K562 (cell line): ENCODE results near the gene PDCD11. TPM values are rescaled to one million over a fixed set of nuclear protein-coding genes. Genes with fewer than 3 reads are reported as not detected.

Source experiments
- CEBPZ ChIP-seq: fragments of 150-350 bp; IDR thresholded peaks from 2 replicates; pipeline ENCODE4 v1.6.1; 2014; ENCODE audit warnings: low read depth, mild to moderate bottlenecking, low read length, borderline replicate concordance
- DPF2 ChIP-seq: fragments of 450-650 bp; IDR thresholded peaks from 2 replicates; pipeline ENCODE4 v1.6.1; 2016
- GMEB1 ChIP-seq: fragments of 250-450 bp; sonication (Bioruptor Pico); IDR thresholded peaks from 2 replicates; pipeline ENCODE4 v1.4.0; 2020; ENCODE audit warnings: mild to moderate bottlenecking
- JUND ChIP-seq, 2 experiments: IDR thresholded peaks; 2 replicates in 1 of 2; 3 replicates in 1 of 2; pipeline ENCODE4 v1.6.1; 2011; ENCODE audit warnings: borderline replicate concordance in 2 of 2, low read depth in 2 of 2, low read length in 2 of 2, improper control_type of control experiment in 1 of 2, missing biosample characterization in 1 of 2, missing genetic modification characterization in 1 of 2, missing genetic modification reagents in 1 of 2
- MTF1 ChIP-seq: fragments of 250-450 bp; sonication (Bioruptor Pico); IDR thresholded peaks from 2 replicates; pipeline ENCODE4 v1.9.0; 2021; ENCODE audit warnings: moderate library complexity, mild to moderate bottlenecking, inconsistent platforms, borderline replicate concordance
- PURB ChIP-seq: sonication (generic); formaldehyde crosslinking; IDR thresholded peaks from 2 replicates; pipeline ENCODE4 v1.9.0; 2021; ENCODE audit warnings: low read depth, mild to moderate bottlenecking, missing genetic modification reagents
- SIN3B ChIP-seq: fragments of 450-650 bp; IDR thresholded peaks from 2 replicates; pipeline ENCODE4 v1.6.1; 2017; ENCODE audit warnings: low read depth, mild to moderate bottlenecking, moderate library complexity
- SRF ChIP-seq, 2 experiments: fragments of 250-450, 450-650 bp in 1 of 2; sonication (Bioruptor Pico) in 1 of 2; sonication (generic) in 1 of 2; formaldehyde crosslinking; IDR thresholded peaks; 2 replicates each; pipeline versions ENCODE4 v1.5.0 to v1.5.1; 2020 to 2022; ENCODE audit warnings: mild to moderate bottlenecking in 1 of 2, missing genetic modification reagents in 1 of 2
- TCFL5 ChIP-seq: fragments of 250-450 bp; sonication (Bioruptor Pico); conservative IDR thresholded peaks from 2 replicates; pipeline ENCODE4 v1.6.1; 2021; ENCODE audit warnings: mild to moderate bottlenecking, moderate library complexity, matching md5 sums
- ZNF121 ChIP-seq: sonication (generic); formaldehyde crosslinking; conservative IDR thresholded peaks from 2 replicates; pipeline ENCODE4 v1.8.0; 2022; ENCODE audit warnings: missing genetic modification reagents
- ZNF224 ChIP-seq: sonication (generic); formaldehyde crosslinking; IDR thresholded peaks from 2 replicates; pipeline ENCODE4 v1.8.0; 2022; ENCODE audit warnings: mild to moderate bottlenecking, missing genetic modification reagents
- ZNF282 ChIP-seq: sonication (generic); formaldehyde crosslinking; IDR thresholded peaks from 2 replicates; pipeline ENCODE4 v1.8.1; 2023; ENCODE audit warnings: missing genetic modification reagents
- polyA plus RNA-seq, 8 experiments: library from polyadenylated mRNA; depleted of rRNA in 4 of 8; stranded (reverse) in 5 of 8; unstranded in 3 of 8; fragments of >200 nt; fragmentation: Nextera tagmentation in 2 of 8; fragmentation: Illumina TruSeq in 1 of 8; extraction: Ambion mirVana in 2 of 8; extraction: Trizol in 1 of 8; gene quantifications; 2 replicates each; pipeline versions ENCODE4 v1.2.1 to v1.2.3, GENCODE V29; 2011 to 2014; ENCODE audit warnings: inconsistent platforms in 1 of 8, missing spikeins in 1 of 8
- total RNA-seq, 7 experiments: library from RNA; depleted of rRNA in 6 of 7; stranded (reverse); fragments of >200 nt in 6 of 7; fragmentation: Illumina TruSeq in 2 of 7; extraction: Trizol in 2 of 7; gene quantifications; 2 replicates each; pipeline versions ENCODE4 v1.2.1 to v1.2.3, GENCODE V29; 2011 to 2021; ENCODE audit warnings: low replicate concordance in 1 of 7
- TF ChIP-seq, protein P1 (sequence below): sonication (generic); formaldehyde crosslinking; IDR thresholded peaks from 2 replicates; pipeline ENCODE4 v1.8.1; 2023; ENCODE audit warnings: mild to moderate bottlenecking, missing genetic modification reagents
- TF ChIP-seq, protein P2 (sequence below): fragments of 450-650 bp; IDR thresholded peaks from 2 replicates; pipeline ENCODE4 v1.6.1; 2017; ENCODE audit warnings: mild to moderate bottlenecking, moderate library complexity
- TF ChIP-seq, protein P3 (sequence below), 2 experiments: fragments of 250-450 bp in 1 of 2; fragments of 450-650 bp in 1 of 2; sonication (Bioruptor Pico) in 1 of 2; IDR thresholded peaks; 2 replicates each; pipeline versions ENCODE4 v1.6.1 to v1.8.0; 2016 to 2021; ENCODE audit warnings: mild to moderate bottlenecking in 2 of 2, moderate library complexity in 2 of 2, missing compliant biosample characterization in 1 of 2, missing genetic modification characterization in 1 of 2

The PDCD11 gene
- total and polyA plus RNA-seq, 9 of the 15 experiments (the other 6 are each of a cell fraction or from before 2014, with no cell fraction given): 14.8 to 73.8 (median 50.0) TPM

DNA sequence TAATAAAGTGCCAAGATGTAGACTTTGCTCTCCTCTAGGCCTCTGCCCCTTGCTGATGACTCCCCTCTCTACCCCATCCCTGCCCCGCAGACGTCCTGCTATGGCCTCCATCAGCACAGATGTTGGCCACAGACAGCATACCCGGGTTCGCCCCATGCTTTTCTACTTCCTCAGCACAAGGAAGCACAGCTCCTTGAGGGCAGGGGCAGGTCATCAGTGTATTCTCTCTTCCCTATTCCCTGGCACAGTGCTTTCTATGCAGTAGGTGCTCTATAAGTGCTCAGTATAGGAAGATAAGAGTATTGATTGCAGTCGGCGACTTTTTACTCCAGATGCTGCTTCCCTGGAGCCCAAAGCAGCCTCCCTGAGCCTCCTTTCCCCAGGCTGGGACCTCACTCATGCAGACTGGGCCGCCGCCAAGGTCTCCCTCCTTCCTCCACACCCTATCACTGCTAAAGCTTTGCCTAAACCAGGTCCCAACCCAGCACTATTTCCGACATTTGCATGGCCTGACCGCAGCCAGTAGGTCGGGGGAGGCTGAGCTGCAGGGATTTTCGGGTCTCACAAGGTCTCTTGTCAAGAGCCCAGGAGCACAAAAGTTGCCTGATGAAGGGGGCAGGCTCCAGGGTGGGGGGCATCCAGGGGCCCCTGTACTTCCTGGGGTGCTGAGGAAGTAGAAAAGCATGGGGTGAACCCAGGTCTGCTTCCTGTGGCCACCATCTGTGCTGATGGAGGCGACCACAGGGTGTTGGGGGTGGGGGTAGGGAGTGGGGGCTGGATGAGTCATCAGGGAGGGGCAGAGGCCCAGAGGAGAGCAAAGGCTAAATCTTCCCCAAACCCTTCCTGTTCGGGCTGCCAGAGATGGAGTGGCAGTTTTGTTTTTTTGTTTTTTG, 74.6 kb downstream of the PDCD11 start (continued):
- TF ChIP-seq MTF1 (no peak), SIN3B (no peak), ZNF121 (CRISPR knock-in tag) (no peak), PURB (no peak), JUND (IDR thresholded peaks at IDR 0.05; ENCODE audit: borderline replicate concordance, low read depth, low read length) (peak; percentile 96), JUND (tag; IDR thresholded peaks at IDR 0.05; ENCODE audit: borderline replicate concordance, low read depth, low read length) (peak; percentile 76; the same call in 1 of the 3 replicates), CEBPZ (no peak), TCFL5 (CRISPR knock-in tag) (no peak), ZNF282 (CRISPR knock-in tag) (no peak), GMEB1 (CRISPR knock-in tag) (no peak), SRF (CRISPR knock-in tag; IDR thresholded peaks at IDR 0.05) (no peak), DPF2 (peak; percentile 56), ZNF224 (CRISPR knock-in tag) (no peak)
- TF ChIP-seq, protein P1, sequence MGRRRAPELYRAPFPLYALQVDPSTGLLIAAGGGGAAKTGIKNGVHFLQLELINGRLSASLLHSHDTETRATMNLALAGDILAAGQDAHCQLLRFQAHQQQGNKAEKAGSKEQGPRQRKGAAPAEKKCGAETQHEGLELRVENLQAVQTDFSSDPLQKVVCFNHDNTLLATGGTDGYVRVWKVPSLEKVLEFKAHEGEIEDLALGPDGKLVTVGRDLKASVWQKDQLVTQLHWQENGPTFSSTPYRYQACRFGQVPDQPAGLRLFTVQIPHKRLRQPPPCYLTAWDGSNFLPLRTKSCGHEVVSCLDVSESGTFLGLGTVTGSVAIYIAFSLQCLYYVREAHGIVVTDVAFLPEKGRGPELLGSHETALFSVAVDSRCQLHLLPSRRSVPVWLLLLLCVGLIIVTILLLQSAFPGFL (CRISPR knock-in tag): no peak
- TF ChIP-seq, protein P2, sequence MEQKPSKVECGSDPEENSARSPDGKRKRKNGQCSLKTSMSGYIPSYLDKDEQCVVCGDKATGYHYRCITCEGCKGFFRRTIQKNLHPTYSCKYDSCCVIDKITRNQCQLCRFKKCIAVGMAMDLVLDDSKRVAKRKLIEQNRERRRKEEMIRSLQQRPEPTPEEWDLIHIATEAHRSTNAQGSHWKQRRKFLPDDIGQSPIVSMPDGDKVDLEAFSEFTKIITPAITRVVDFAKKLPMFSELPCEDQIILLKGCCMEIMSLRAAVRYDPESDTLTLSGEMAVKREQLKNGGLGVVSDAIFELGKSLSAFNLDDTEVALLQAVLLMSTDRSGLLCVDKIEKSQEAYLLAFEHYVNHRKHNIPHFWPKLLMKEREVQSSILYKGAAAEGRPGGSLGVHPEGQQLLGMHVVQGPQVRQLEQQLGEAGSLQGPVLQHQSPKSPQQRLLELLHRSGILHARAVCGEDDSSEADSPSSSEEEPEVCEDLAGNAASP: no peak
- TF ChIP-seq, protein P3, sequence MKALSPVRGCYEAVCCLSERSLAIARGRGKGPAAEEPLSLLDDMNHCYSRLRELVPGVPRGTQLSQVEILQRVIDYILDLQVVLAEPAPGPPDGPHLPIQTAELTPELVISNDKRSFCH (CRISPR knock-in tag; IDR thresholded peaks at IDR 0.05): no peak
- TF ChIP-seq, protein P3 (tag; IDR thresholded peaks at IDR 0.05): no peak
